Endometrial microvascular endothelial cells (primary cell): ENCODE results near the gene RABL2A. TPM values are rescaled to one million over a fixed set of nuclear protein-coding genes. Genes with fewer than 3 reads are reported as not detected.
"Not testable (repeated sequence)": the region's sequence is repeated elsewhere in the genome, so short reads cannot be mapped to it uniquely, and the experiment has no call there.

Experiments
- in situ Hi-C: cut with HindIII; loops from 2 replicates; pipeline ENCODE4 v1.10.0; 2017; ENCODE audit warnings: low sequenced_read_pairs, low pct_unique_long_range_greater_than_20kb; ENCODE audit errors: inconsistent ontology term
- total RNA-seq: library from RNA; depleted of rRNA; stranded (reverse); fragments of >200 nt; gene quantifications from one replicate; pipeline ENCODE4 v1.2.3, GENCODE V29; 2015; ENCODE audit errors: inconsistent ontology term

RABL2A gene
- total RNA-seq, 1 donor from 2014 or later = 0.28 TPM

- in situ Hi-C loops = no loop called here
Observed at GRCh38 chr2:113672326-113672932, 45.4 kb downstream of the RABL2A start.

GRCh38 chr2:113675875-113676274 is 48.8 kb downstream of the RABL2A start:
- in situ Hi-C loops = no loop called here

GRCh38 chr2:113676623-113677266 is 49.7 kb downstream of the RABL2A start:
- in situ Hi-C loops = no loop called here

GRCh38 chr2:113677330-113677729 is 50.3 kb downstream of the RABL2A start:
- in situ Hi-C loops = no loop called here

- in situ Hi-C loops = no loop called here
Observed at GRCh38 chr2:113679457-113679856, 52.4 kb downstream of the RABL2A start.

- in situ Hi-C loops = no loop called here
Observed at GRCh38 chr2:113685471-113685870, 58.4 kb downstream of the RABL2A start.

GRCh38 chr2:113686537-113686936 is 59.5 kb downstream of the RABL2A start:
- in situ Hi-C loops = no loop called here

- in situ Hi-C loops = not testable (repeated sequence)
Observed at GRCh38 chr2:113690871-113691270, 63.8 kb downstream of the RABL2A start.

Other genes with a start within 250 kb of the RABL2A start
- 23.0 TPM for gene ZNG1B, start 189.6 kb upstream of the RABL2A start, total RNA-seq
- gene FOXD4L1, start 128.6 kb upstream of the RABL2A start, total RNA-seq = not detected
- 84.1 TPM for gene SLC35F5, start 129.4 kb downstream of the RABL2A start, total RNA-seq